Head of caudate nucleus (tissue), 42 donors: ENCODE results near the gene DKK3.

Source experiments
- DNase-seq, 42 donors: peaks; one replicate each; pipeline versions ENCODE4 v3.0.0 to v3.0.0-alpha.2; 2020 to 2021; ENCODE audit warnings: mixed read lengths in 7 of 42
- intact Hi-C: fragments of 100-400 bp; cut with DNase I; formaldehyde crosslinking; loops from one replicate; pipeline ENCODE4 v1.15.0; 2022

The DKK3 gene

GRCh38 chr11:11964774-11965150 is 43.7 kb downstream of the DKK3 start:
- intact Hi-C loops, result loop anchor here (10.0 kb wide), 1 partner anchor 120 kb away; the partner anchor contains the start of gene USP47
- DNase-seq, result no peak

- DNase-seq, result peak in 23 of 42 donors; percentile 28 to 84 (median 58)
- intact Hi-C loops, result loop anchor here (10.0 kb wide), 1 partner anchor 119 kb away; the partner anchor contains the start of gene USP47
These were observed 44.3 kb downstream of the DKK3 start for GRCh38 chr11:11963842-11964773.

GRCh38 chr11:11963067-11963466 is 45.4 kb downstream of the DKK3 start:
- no peak for DNase-seq
- intact Hi-C loops, result loop anchor here (10.0 kb wide), 1 partner anchor 118 kb away; the partner anchor contains the start of gene USP47

- peak in 3 of 42 donors; percentile 17 to 40 (median 17) for DNase-seq
- intact Hi-C loops, result loop anchor here (10.0 kb wide), 1 partner anchor 117 kb away; the partner anchor contains the start of gene USP47
These were observed 46.9 kb downstream of the DKK3 start for GRCh38 chr11:11961399-11962028.

GRCh38 chr11:11960687-11961086 is 47.7 kb downstream of the DKK3 start:
- intact Hi-C loops, result loop anchor here (10.0 kb wide), 1 partner anchor 116 kb away; the partner anchor contains the start of gene USP47
- DNase-seq, result peak in 2 of 42 donors; percentile 8 to 10

GRCh38 chr11:11959601-11960000 is 48.8 kb downstream of the DKK3 start:
- peak in 1 of 42 donors; percentile 9 for DNase-seq
- intact Hi-C loops, result no loop called here

- intact Hi-C loops, result no loop called here
- peak in 10 of 42 donors; percentile 17 to 72 (median 54) for DNase-seq
These were observed 49.8 kb downstream of the DKK3 start for GRCh38 chr11:11958403-11959231.

- no peak for DNase-seq
- intact Hi-C loops, result no loop called here
These were observed 52.4 kb downstream of the DKK3 start for GRCh38 chr11:11956006-11956405.

- no peak for DNase-seq
- intact Hi-C loops, result no loop called here
These were observed 56.4 kb downstream of the DKK3 start for GRCh38 chr11:11952036-11952435.

- DNase-seq, result no peak
- intact Hi-C loops, result no loop called here
These were observed 58.9 kb downstream of the DKK3 start for GRCh38 chr11:11949482-11949881.

- DNase-seq, result no peak
These were observed 60.0 kb downstream of the DKK3 start for GRCh38 chr11:11948242-11948947.

GRCh38 chr11:11947825-11948224 is 60.6 kb downstream of the DKK3 start:
- no peak for DNase-seq
- intact Hi-C loops, result no loop called here

More at GRCh38 chr11:11948242-11948947, 60.0 kb downstream of the DKK3 start:
- intact Hi-C loops, result no loop called here

GRCh38 chr11:11946878-11947277 is 61.5 kb downstream of the DKK3 start:
- intact Hi-C loops, result no loop called here

GRCh38 chr11:11946180-11946579 is 62.2 kb downstream of the DKK3 start:
- no peak for DNase-seq
- intact Hi-C loops, result no loop called here

More at GRCh38 chr11:11946878-11947277, 61.5 kb downstream of the DKK3 start:
- DNase-seq, result no peak

- intact Hi-C loops, result no loop called here
- no peak for DNase-seq
These were observed 64.0 kb downstream of the DKK3 start for GRCh38 chr11:11944444-11944843.

- intact Hi-C loops, result no loop called here
- no peak for DNase-seq
These were observed 65.8 kb downstream of the DKK3 start for GRCh38 chr11:11942668-11943067.

GRCh38 chr11:11940551-11940950 is 67.9 kb downstream of the DKK3 start:
- DNase-seq, result no peak
- intact Hi-C loops, result no loop called here

- intact Hi-C loops, result loop anchor here (10.0 kb wide), 1 partner anchor 347 kb away; no protein-coding TSS in a partner anchor
- no peak for DNase-seq
These were observed 70.5 kb downstream of the DKK3 start for GRCh38 chr11:11937957-11938356.
